ENCODE measurements around the gene ZNF532. TPM values are rescaled to one million over a fixed set of nuclear protein-coding genes. Genes with fewer than 3 reads are reported as not detected.
A peak's percentile ranks its signal among the peaks of the same experiment; 100 is the strongest.

Gene ZNF532
- total RNA-seq, 2 donors from 2014 or later, result 133 to 211 TPM

- no peak for TF ChIP-seq CTCF (IDR thresholded peaks at IDR 0.05)
- H3K27me3 ChIP-seq (replicated peaks; ENCODE audit: insufficient read depth), result no peaks in the 10 kb centered on the region
Measured at GRCh38 chr18:58941426-58942099, 76.9 kb downstream of the ZNF532 start.

GRCh38 chr18:58943896-58944295, 79.2 kb downstream of the ZNF532 start:
- Histone ChIP-seq H3K9me3 (no peaks in the 10 kb centered on the region), H3K4me3 (no peak overlapping the region), H3K4me1 (ENCODE audit: control insufficient read depth in 1 of 2, low read depth in 2 of 2) (peaks cover 5 to 49% of the 10 kb centered on the region in 2 donors), H3K27me3 (replicated peaks; ENCODE audit: insufficient read depth) (no peaks in the 10 kb centered on the region), H3K27ac (no peak overlapping the region), H3K36me3 (peaks cover 15% of the 10 kb centered on the region)
- no peak for ATAC-seq (ENCODE audit: insufficient number of reproducible peaks, low FRiP score, low read depth)
- TF ChIP-seq CTCF (IDR thresholded peaks at IDR 0.05), result no peak
- no peak for DNase-seq (ENCODE audit: low spot score)

More at GRCh38 chr18:58941426-58942099, 76.9 kb downstream of the ZNF532 start:
- ATAC-seq (ENCODE audit: insufficient number of reproducible peaks, low FRiP score, low read depth) (no peak), DNase-seq (ENCODE audit: low spot score) (no peak)
- no peaks in the 10 kb centered on the region for H3K9me3 ChIP-seq
- peak overlapping the region in 1 of 2 donors; percentile 34 for H3K27ac ChIP-seq
- peaks cover 15% of the 10 kb centered on the region for H3K36me3 ChIP-seq
- peaks cover 10 to 52% of the 10 kb centered on the region in 2 donors for H3K4me1 ChIP-seq (ENCODE audit: control insufficient read depth in 1 of 2, low read depth in 2 of 2)
- no peak overlapping the region for H3K4me3 ChIP-seq

- peaks cover 4% of the 10 kb centered on the region for H3K36me3 ChIP-seq
- no peak overlapping the region for H3K4me3 ChIP-seq
- no peaks in the 10 kb centered on the region for H3K27me3 ChIP-seq (replicated peaks; ENCODE audit: insufficient read depth)
- DNase-seq (ENCODE audit: low spot score), result no peak
- no peaks in the 10 kb centered on the region for H3K9me3 ChIP-seq
- no peak for TF ChIP-seq CTCF (IDR thresholded peaks at IDR 0.05)
- ATAC-seq (ENCODE audit: insufficient number of reproducible peaks, low FRiP score, low read depth), result no peak
- peaks cover 8 to 64% of the 10 kb centered on the region in 2 donors for H3K4me1 ChIP-seq (ENCODE audit: control insufficient read depth in 1 of 2, low read depth in 2 of 2)
- H3K27ac ChIP-seq, result peak overlapping the region; percentile 23 to 39
Measured at GRCh38 chr18:58947136-58947732, 82.6 kb downstream of the ZNF532 start.

GRCh38 chr18:58949031-58949430, 84.4 kb downstream of the ZNF532 start:
- ATAC-seq (ENCODE audit: insufficient number of reproducible peaks, low FRiP score, low read depth) (no peak), DNase-seq (ENCODE audit: low spot score) (no peak)
- peak overlapping the region in 1 of 2 donors; percentile 13 for H3K27ac ChIP-seq
- H3K9me3 ChIP-seq, result no peaks in the 10 kb centered on the region
- no peak overlapping the region for H3K4me3 ChIP-seq
- no peak for TF ChIP-seq CTCF (IDR thresholded peaks at IDR 0.05)
- no peaks in the 10 kb centered on the region for H3K27me3 ChIP-seq (replicated peaks; ENCODE audit: insufficient read depth)
- peaks cover 11 to 60% of the 10 kb centered on the region in 2 donors for H3K4me1 ChIP-seq (ENCODE audit: control insufficient read depth in 1 of 2, low read depth in 2 of 2)
- H3K36me3 ChIP-seq, result peaks cover 4% of the 10 kb centered on the region

- Histone ChIP-seq H3K4me1 (ENCODE audit: control insufficient read depth in 1 of 2, low read depth in 2 of 2) (peaks cover 9 to 43% of the 10 kb centered on the region in 2 donors), H3K36me3 (peaks cover 3% of the 10 kb centered on the region), H3K4me3 (no peak overlapping the region), H3K27ac (no peak overlapping the region), H3K27me3 (replicated peaks; ENCODE audit: insufficient read depth) (no peaks in the 10 kb centered on the region), H3K9me3 (no peaks in the 10 kb centered on the region)
- ATAC-seq (ENCODE audit: insufficient number of reproducible peaks, low FRiP score, low read depth), result no peak
- TF ChIP-seq CTCF (IDR thresholded peaks at IDR 0.05), result no peak
- no peak for DNase-seq (ENCODE audit: low spot score)
Measured at GRCh38 chr18:58951986-58952702, 87.5 kb downstream of the ZNF532 start.
